B cell (primary cell): ENCODE results near the gene DNAJC11. TPM values are rescaled to one million over a fixed set of nuclear protein-coding genes. Genes with fewer than 3 reads are reported as not detected.

Experiments used
- ATAC-seq: fragments of 200-7000 bp; cut with Tn5 transposase; one replicate; pipeline ENCODE4 v1.10.0; 2021; ENCODE audit warnings: low read depth, mild to moderate bottlenecking, moderate number of reproducible peaks, moderate library complexity
- CTCF ChIA-PET: fragments of 350-600 bp; sonication (Branson Sonifier 250); formaldehyde crosslinking; loops from one replicate; lab custom pipeline; 2021; ENCODE audit warnings: antibody characterized with exemption, inconsistent platforms; lab: Charles Lee
- POLR2A ChIA-PET: fragments of 350-600 bp; sonication (Branson Sonifier 250); formaldehyde crosslinking; loops from one replicate; lab custom pipeline; 2021; ENCODE audit warnings: antibody characterized with exemption; lab: Charles Lee
- DNase-seq: peaks from one replicate; pipeline ENCODE4 v3.0.0; 2013
- H2AFZ ChIP-seq: 2 replicates; pipeline ENCODE4 v1.6.1; 2012; ENCODE audit warnings: mild to moderate bottlenecking, low read depth, low read length; ENCODE audit not compliant: insufficient read depth, poor library complexity, severe bottlenecking
- H3K27ac ChIP-seq, 2 donors: 1 replicate in 1 of 2; 2 replicates in 1 of 2; pipeline ENCODE4 v1.5.1; 2012 to 2013; ENCODE audit warnings: low read length in 2 of 2, mild to moderate bottlenecking in 2 of 2, moderate library complexity in 1 of 2
- H3K27me3 ChIP-seq, 4 experiments: fragments of 200-600 bp in 1 of 4; sonication (generic) in 1 of 4; replicated peaks in 1 of 4; 1 replicate in 2 of 4; 2 replicates in 2 of 4; pipeline versions ENCODE4 v1.6.1 to v1.7.0; 2013 to 2016; ENCODE audit warnings: low read length in 3 of 4, mild to moderate bottlenecking in 2 of 4, mixed read lengths in 1 of 4, moderate library complexity in 1 of 4; ENCODE audit not compliant: insufficient read depth in 4 of 4, control insufficient read depth in 3 of 4; ENCODE audit errors: control extremely low read depth in 1 of 4
- H3K36me3 ChIP-seq, 2 experiments: replicated peaks in 1 of 2; 1 replicate in 1 of 2; 2 replicates in 1 of 2; pipeline versions ENCODE4 v1.6.1 to v1.7.1; 2013; ENCODE audit warnings: low read length in 1 of 2; ENCODE audit not compliant: insufficient read depth in 2 of 2, control insufficient read depth in 1 of 2; ENCODE audit errors: control extremely low read depth in 1 of 2, extremely low read depth in 1 of 2
- H3K4me1 ChIP-seq, 2 donors: fragments of 200-600 bp in 1 of 2; sonication (generic) in 1 of 2; 1 replicate in 1 of 2; 2 replicates in 1 of 2; pipeline versions ENCODE4 v1.5.1 to v1.6.1; 2013 to 2017; ENCODE audit warnings: low read length in 2 of 2; ENCODE audit not compliant: control insufficient read depth in 2 of 2, insufficient read depth in 2 of 2
- H3K4me2 ChIP-seq: replicated peaks from 2 replicates; pipeline ENCODE3; 2012; ENCODE audit warnings: mild to moderate bottlenecking, low read depth, low read length; ENCODE audit not compliant: poor library complexity, severe bottlenecking
- H3K4me3 ChIP-seq, 5 experiments: fragments of 200-600 bp in 1 of 5; sonication (generic) in 1 of 5; 1 replicate in 3 of 5; 2 replicates in 2 of 5; pipeline versions ENCODE4 v1.5.1 to v1.7.0; 2011 to 2016; ENCODE audit warnings: low read length in 4 of 5, mild to moderate bottlenecking in 4 of 5, low read depth in 2 of 5, control low read depth in 1 of 5, moderate library complexity in 1 of 5; ENCODE audit not compliant: insufficient read depth in 1 of 5; ENCODE audit errors: control extremely low read depth in 1 of 5, extremely low read depth in 1 of 5
- H3K79me2 ChIP-seq: fragments of 200-600 bp; sonication (generic); one replicate; pipeline ENCODE4 v1.6.0; 2016; ENCODE audit warnings: low read length; ENCODE audit not compliant: control insufficient read depth, insufficient read depth
- H3K9ac ChIP-seq: fragments of 200-600 bp; sonication (generic); 2 replicates; pipeline ENCODE4 v1.6.1; 2017; ENCODE audit warnings: mild to moderate bottlenecking, low read length, moderate library complexity
- H3K9me3 ChIP-seq, 3 donors: one replicate each; pipeline versions ENCODE4 v1.6.1 to v1.7.1; 2013; ENCODE audit warnings: low read length in 2 of 3; ENCODE audit not compliant: control insufficient read depth in 2 of 3, insufficient read depth in 1 of 3; ENCODE audit errors: control extremely low read depth in 1 of 3
- H4K20me1 ChIP-seq: 2 replicates; pipeline ENCODE4 v1.6.0; 2012; ENCODE audit warnings: mild to moderate bottlenecking, low read length; ENCODE audit not compliant: insufficient read depth, control insufficient read depth, poor library complexity, severe bottlenecking
- H3K27ac Mint-ChIP-seq: one replicate; pipeline ENCODE4 v1.8.0; 2021; ENCODE audit warnings: mixed read lengths
- H3K27me3 Mint-ChIP-seq: one replicate; pipeline ENCODE4 v1.8.0; 2021; ENCODE audit warnings: mixed read lengths
- H3K4me1 Mint-ChIP-seq: one replicate; pipeline ENCODE4 v1.8.0; 2021; ENCODE audit warnings: mixed read lengths
- H3K4me3 Mint-ChIP-seq: one replicate; pipeline ENCODE4 v1.8.0; 2021; ENCODE audit warnings: mixed read lengths
- H3K9me3 Mint-ChIP-seq: one replicate; pipeline ENCODE4 v1.8.0; 2022; ENCODE audit warnings: mixed read lengths; ENCODE audit not compliant: insufficient read depth
- CTCF ChIP-seq: fragments of 200-600 bp; IDR thresholded peaks from one replicate; pipeline ENCODE4 v1.8.0; 2022; ENCODE audit warnings: antibody characterized with exemption, mild to moderate bottlenecking
- EZH2 ChIP-seq: IDR thresholded peaks from 2 replicates; pipeline ENCODE4 v1.6.1; 2012; ENCODE audit warnings: borderline replicate concordance, low read depth, mild to moderate bottlenecking, moderate library complexity, low read length; ENCODE audit not compliant: insufficient read depth, poor library complexity, severe bottlenecking
- WGBS: methylation state at CpG from one replicate; pipeline ENCODE4 v1.1.5; 2013; ENCODE audit warnings: missing lambda C conversion rate; ENCODE audit not compliant: insufficient coverage; 5-methylcytosine and 5-hydroxymethylcytosine counted together
- intact Hi-C: fragments of 100-400 bp; cut with micrococcal nuclease; formaldehyde crosslinking; loops from one replicate; pipeline ENCODE4 v1.10.0; 2022
- polyA plus RNA-seq: library from polyadenylated mRNA; depleted of rRNA; stranded (reverse); fragments of >200 nt; gene quantifications from 2 replicates; pipeline ENCODE4 v1.2.3, GENCODE V29; 2012
- total RNA-seq, 2 donors: library from RNA; stranded (reverse); fragments of 120-200 nt in 1 of 2; gene quantifications; 1 replicate in 1 of 2; 2 replicates in 1 of 2; pipeline versions ENCODE4 v1.2.3 to v1.2.4, GENCODE V29; 2013 to 2022

DNAJC11 gene
- total and polyA plus RNA-seq, 2 donors (not counting 1 experiment from before 2014, with no cell fraction given) = 29.2 to 51.6 TPM

- intact Hi-C loops = no loop called here
- Mint-ChIP-seq H3K4me1 (no peaks in the 10 kb centered on the region), H3K27ac (no peak overlapping the region), H3K4me3 (no peak overlapping the region), H3K9me3 (no peaks in the 10 kb centered on the region), H3K27me3 (no peaks in the 10 kb centered on the region)
- H3K79me2 ChIP-seq = peaks cover 25% of the 10 kb centered on the region
- ATAC-seq (no peak), DNase-seq (no peak)
- H3K4me3 ChIP-seq = no peak overlapping the region
- no peak overlapping the region for H3K9ac ChIP-seq
- ChIA-PET POLR2A (no interaction called here), CTCF (no interaction called here)
- H3K4me2 ChIP-seq = no peak overlapping the region
- no peaks in the 10 kb centered on the region for H3K9me3 ChIP-seq
- 96% methylated on average over 4 of the region's 9 CpGs for WGBS
- no peak overlapping the region for H3K27ac ChIP-seq
- TF ChIP-seq CTCF = no peak
- no peak for TF ChIP-seq EZH2
- no peaks in the 10 kb centered on the region for H4K20me1 ChIP-seq
- no peak overlapping the region for H2AFZ ChIP-seq
- no peaks in the 10 kb centered on the region for H3K27me3 ChIP-seq
- H3K36me3 ChIP-seq = peaks cover 0 to 30% of the 10 kb centered on the region in 2 experiments
- no peaks in the 10 kb centered on the region for H3K4me1 ChIP-seq
These were observed 33.1 kb downstream of the DNAJC11 start for GRCh38 chr1:6668503-6668902.

GRCh38 chr1:6667139-6667538, 34.5 kb downstream of the DNAJC11 start:
- 100% methylated on average over 5 of the region's 6 CpGs for WGBS
- H3K4me1 Mint-ChIP-seq = no peaks in the 10 kb centered on the region
- CTCF ChIA-PET = no interaction called here
- no peak overlapping the region for H3K4me3 Mint-ChIP-seq
- ATAC-seq = no peak
- Histone ChIP-seq H2AFZ (no peak overlapping the region), H3K4me2 (no peak overlapping the region), H3K27ac (no peak overlapping the region), H3K9me3 (no peaks in the 10 kb centered on the region), H3K4me3 (no peak overlapping the region), H3K79me2 (peaks cover 28% of the 10 kb centered on the region), H4K20me1 (no peaks in the 10 kb centered on the region), H3K27me3 (no peaks in the 10 kb centered on the region), H3K9ac (no peak overlapping the region), H3K4me1 (no peaks in the 10 kb centered on the region), H3K36me3 (peaks cover 0 to 26% of the 10 kb centered on the region in 2 experiments)
- POLR2A ChIA-PET = no interaction called here
- TF ChIP-seq EZH2 (no peak), CTCF (no peak)
- H3K9me3 Mint-ChIP-seq = no peaks in the 10 kb centered on the region
- no peaks in the 10 kb centered on the region for H3K27me3 Mint-ChIP-seq
- DNase-seq = no peak
- intact Hi-C loops = no loop called here
- H3K27ac Mint-ChIP-seq = no peak overlapping the region
